Measurements from ENCODE around the gene PCBP4. TPM values are rescaled to one million over a fixed set of nuclear protein-coding genes. Genes with fewer than 3 reads are reported as not detected.

PCBP4 gene
- polyA plus RNA-seq (2013): 5.8 TPM

DNA sequence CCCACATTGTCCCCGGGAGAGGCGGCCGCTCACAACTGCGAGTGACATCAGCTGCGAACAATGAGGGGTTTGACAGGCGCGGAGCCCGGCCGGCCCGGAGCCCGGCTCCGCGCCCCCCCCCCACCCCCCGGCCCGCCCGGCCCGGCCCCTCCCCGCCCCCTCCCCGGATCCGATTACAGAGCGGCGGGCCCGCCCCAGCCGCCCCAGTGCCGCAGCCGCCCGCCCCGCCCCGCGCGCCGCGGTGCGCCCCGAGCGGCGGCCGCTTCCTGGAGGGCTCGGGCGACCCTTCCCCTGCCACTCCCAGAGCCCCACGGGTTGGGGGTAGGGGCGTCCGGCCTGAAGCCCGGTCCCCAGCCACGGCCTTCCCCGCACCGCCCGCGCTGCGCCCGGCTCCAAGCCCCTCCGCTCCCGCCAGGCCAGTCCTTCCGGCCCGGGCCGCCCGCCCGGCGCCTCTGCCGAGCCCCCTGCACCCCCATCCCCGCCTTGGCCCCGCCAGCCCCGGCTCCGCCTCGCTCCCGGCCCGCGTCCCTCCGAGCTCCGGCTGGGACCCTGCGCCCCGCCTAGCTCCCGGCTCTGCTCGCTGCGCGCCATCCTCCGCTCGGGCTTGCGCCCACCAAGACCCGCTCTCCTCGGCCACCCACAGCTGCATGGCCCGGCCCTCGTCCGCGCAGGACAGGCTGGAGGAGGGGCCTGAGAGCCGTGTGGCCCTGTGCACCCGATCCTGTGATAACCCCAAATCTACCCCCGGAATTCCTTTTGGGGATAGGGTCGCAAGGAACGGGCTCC lies at the start of gene PCBP4:
TSS of gene PCBP4 (minus strand) at position 71 of the 786 bp plus-strand sequence. CDS start 6,214 bp downstream, outside the sequence.
- H3K27ac ChIP-seq (ENCODE audit: insufficient read depth in 1 of 2, low read depth in 1 of 2, low read length in 2 of 2, poor library complexity in 1 of 2, severe bottlenecking in 2 of 2): no peak within 1 kb of the TSS
- H3K27me3 ChIP-seq (replicated peaks in 2 of 5; ENCODE audit: control insufficient read depth in 4 of 5, insufficient read depth in 5 of 5, low read length in 4 of 5): peaks cover 0 to 20% (median 0%) of the 10 kb centered on the region in 5 experiments
- peak within 1 kb of the TSS in 6 of 7 experiments; percentile 48 to 78 (median 61) for H3K4me3 ChIP-seq (ENCODE audit: control insufficient read depth in 1 of 7, extremely low read depth in 1 of 7, insufficient read depth in 4 of 7, low read depth in 2 of 7, low read length in 6 of 7)
- no peaks in the 10 kb centered on the region for H3K9me3 ChIP-seq (ENCODE audit: control extremely low read depth in 1 of 5, control insufficient read depth in 4 of 5, insufficient read depth in 2 of 5, low read depth in 1 of 5, low read length in 4 of 5)
- no peaks in the 10 kb centered on the region for H3K36me3 ChIP-seq (ENCODE audit: control insufficient read depth in 4 of 4, insufficient read depth in 4 of 4, low read length in 3 of 4)
- H3K4me1 ChIP-seq (ENCODE audit: control extremely low read depth in 1 of 4, control insufficient read depth in 4 of 4, insufficient read depth in 4 of 4, low read length in 3 of 4): peaks cover 0 to 17% (median 17%) of the 10 kb centered on the region in 4 experiments
- ChIA-PET CTCF (interaction anchor here (1.1 to 9.3 kb wide), 3 partner anchors 8 to 25 kb away, joined by 4 to 76 read pairs (median 17); partner anchors contain the start of genes PARP3 and RRP9), POLR2A (interaction anchor here (0.6 kb wide), 1 partner anchor 16 kb away, joined by 3 read pairs; no protein-coding TSS in a partner anchor)
- WGBS (ENCODE audit: insufficient coverage): under 1% methylated on average over 58 of the region's 90 CpGs
- peak in 1 of 3 donors; percentile 35 for DNase-seq

DNA sequence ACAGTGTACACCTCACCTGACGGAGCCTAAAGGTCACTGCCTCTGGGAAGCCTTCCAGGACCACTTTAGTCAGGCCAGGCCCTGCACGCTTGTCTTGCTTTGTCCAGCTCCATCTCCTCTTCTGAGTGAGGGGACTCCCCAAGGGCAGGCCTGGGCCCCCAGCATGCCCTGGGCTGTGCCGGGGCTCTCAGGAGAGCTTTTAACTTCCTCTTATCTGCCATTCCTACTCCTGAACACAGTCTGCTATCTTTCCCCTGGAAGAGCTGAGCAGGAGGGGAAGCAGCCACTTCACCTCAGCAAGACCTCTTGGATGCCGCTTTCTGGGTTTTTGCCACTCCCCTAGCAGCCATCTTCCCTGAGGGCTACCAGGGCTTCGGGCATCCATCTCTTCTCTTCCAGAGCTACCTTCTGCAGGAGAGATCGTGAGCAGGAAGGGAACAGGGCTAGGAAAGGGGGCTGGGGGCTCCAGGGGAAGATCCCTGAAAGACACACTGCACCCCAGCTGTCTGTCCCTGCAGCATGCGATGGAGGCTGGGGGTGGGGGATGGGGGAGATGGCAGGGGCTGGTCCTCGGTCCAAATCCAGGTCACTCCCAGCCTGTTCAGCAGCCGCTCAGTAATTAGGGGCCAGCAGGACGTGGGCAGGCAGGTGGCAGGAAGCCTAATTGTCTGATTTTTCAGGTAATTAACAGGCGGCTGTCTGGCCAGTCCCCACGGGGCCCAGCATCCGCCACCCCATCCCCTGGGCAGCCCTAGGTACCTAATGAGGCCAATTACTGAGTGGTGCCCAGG lies 48.4 kb upstream of the PCBP4 start:
- 81% methylated on average over 13 of the region's 13 CpGs for WGBS (ENCODE audit: insufficient coverage)
- no peak for DNase-seq
- CTCF ChIA-PET: interaction anchor here (0.7 to 10.9 kb wide), 13 partner anchors 10 to 129 kb away, joined by 3 to 64 read pairs (median 5); no protein-coding TSS in a partner anchor
- Histone ChIP-seq H3K4me3 (ENCODE audit: control insufficient read depth in 1 of 7, extremely low read depth in 1 of 7, insufficient read depth in 4 of 7, low read depth in 2 of 7, low read length in 6 of 7) (no peak overlapping the region), H3K9me3 (ENCODE audit: control extremely low read depth in 1 of 5, control insufficient read depth in 4 of 5, insufficient read depth in 2 of 5, low read depth in 1 of 5, low read length in 4 of 5) (no peaks in the 10 kb centered on the region), H3K4me1 (ENCODE audit: control extremely low read depth in 1 of 4, control insufficient read depth in 4 of 4, insufficient read depth in 4 of 4, low read length in 3 of 4) (peaks cover 0 to 16% (median 6%) of the 10 kb centered on the region in 4 experiments), H3K27ac (ENCODE audit: insufficient read depth in 1 of 2, low read depth in 1 of 2, low read length in 2 of 2, poor library complexity in 1 of 2, severe bottlenecking in 2 of 2) (no peak overlapping the region), H3K27me3 (replicated peaks in 2 of 5; ENCODE audit: control insufficient read depth in 4 of 5, insufficient read depth in 5 of 5, low read length in 4 of 5) (no peaks in the 10 kb centered on the region), H3K36me3 (ENCODE audit: control insufficient read depth in 4 of 4, insufficient read depth in 4 of 4, low read length in 3 of 4) (no peaks in the 10 kb centered on the region)
- POLR2A ChIA-PET: no interaction called here

DNA sequence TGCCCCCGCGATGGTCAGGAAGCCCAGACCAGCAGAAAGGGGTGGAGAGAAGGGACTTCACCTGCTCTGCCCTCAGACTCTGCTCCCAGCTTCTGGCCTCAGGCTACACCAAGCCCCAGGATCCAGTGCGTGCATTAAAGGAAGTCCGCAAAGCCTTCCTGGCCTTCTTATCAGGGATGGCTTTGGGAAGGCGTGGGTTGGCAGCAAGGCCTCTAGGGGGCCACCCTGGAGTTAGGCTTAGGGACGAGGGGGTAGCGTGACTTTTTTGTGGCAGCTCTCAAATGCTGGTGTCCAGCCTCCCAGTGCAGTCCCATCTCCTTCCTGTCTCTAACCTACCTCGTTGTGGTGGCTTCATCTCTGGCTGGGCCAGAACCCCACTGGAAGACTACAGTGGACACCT lies 47.4 kb upstream of the PCBP4 start:
- CTCF ChIA-PET: interaction anchor here (0.7 to 10.9 kb wide), 13 partner anchors 9 to 133 kb away, joined by 3 to 64 read pairs (median 5); no protein-coding TSS in a partner anchor
- H3K9me3 ChIP-seq (ENCODE audit: control extremely low read depth in 1 of 5, control insufficient read depth in 4 of 5, insufficient read depth in 2 of 5, low read depth in 1 of 5, low read length in 4 of 5): no peaks in the 10 kb centered on the region

DNA sequence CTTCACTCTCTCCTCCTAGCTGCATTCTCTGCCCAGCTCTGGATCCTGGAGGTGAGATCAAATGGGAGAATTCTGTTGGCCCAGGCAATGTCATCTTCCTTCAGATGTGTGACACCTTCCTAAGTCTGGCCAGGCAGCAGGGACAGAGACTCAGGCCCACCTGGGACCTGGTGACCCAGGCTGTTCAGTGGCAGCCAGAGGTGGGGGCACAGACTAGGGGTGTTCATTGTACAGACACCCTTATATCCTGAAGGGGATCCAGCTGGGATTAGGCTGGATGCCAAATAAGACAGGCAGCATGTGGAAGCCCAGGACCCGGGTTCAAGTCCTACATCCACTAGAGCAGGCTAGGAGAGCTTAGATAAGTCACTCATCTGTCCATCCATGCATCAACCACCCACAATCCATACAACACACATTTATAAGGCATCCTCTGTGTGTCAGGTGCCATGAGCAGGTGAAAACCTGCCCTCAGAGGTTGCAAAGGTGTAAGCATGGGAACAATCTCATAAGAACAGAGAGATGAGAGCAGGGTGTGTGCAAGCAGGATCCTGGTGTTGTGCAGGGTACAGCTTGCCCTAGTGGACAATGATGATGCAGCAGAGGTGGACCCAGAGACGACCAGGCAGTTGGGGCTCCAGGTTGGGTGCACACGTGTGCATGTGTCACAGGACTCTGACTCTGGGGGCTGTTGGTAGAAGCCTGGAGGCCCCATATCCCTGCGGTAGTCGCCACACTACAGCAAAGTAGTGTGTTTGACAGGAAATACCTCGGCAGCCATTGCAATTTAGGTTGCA lies 46.7 kb upstream of the PCBP4 start:
- ChIA-PET CTCF (interaction anchor here (0.9 to 10.9 kb wide), 13 partner anchors 8 to 134 kb away, joined by 3 to 64 read pairs (median 5); partner anchors contain the start of gene DUSP7), POLR2A (no interaction called here)

More for the DNA sequence above, 47.4 kb upstream of the PCBP4 start:
- Histone ChIP-seq H3K27me3 (replicated peaks in 2 of 5; ENCODE audit: control insufficient read depth in 4 of 5, insufficient read depth in 5 of 5, low read length in 4 of 5) (no peaks in the 10 kb centered on the region), H3K4me1 (ENCODE audit: control extremely low read depth in 1 of 4, control insufficient read depth in 4 of 4, insufficient read depth in 4 of 4, low read length in 3 of 4) (peaks cover 0 to 16% (median 6%) of the 10 kb centered on the region in 4 experiments), H3K4me3 (ENCODE audit: control insufficient read depth in 1 of 7, extremely low read depth in 1 of 7, insufficient read depth in 4 of 7, low read depth in 2 of 7, low read length in 6 of 7) (no peak overlapping the region), H3K36me3 (ENCODE audit: control insufficient read depth in 4 of 4, insufficient read depth in 4 of 4, low read length in 3 of 4) (no peaks in the 10 kb centered on the region), H3K27ac (ENCODE audit: insufficient read depth in 1 of 2, low read depth in 1 of 2, low read length in 2 of 2, poor library complexity in 1 of 2, severe bottlenecking in 2 of 2) (no peak overlapping the region)
- WGBS (ENCODE audit: insufficient coverage): 63% methylated on average over 8 of the region's 8 CpGs
- DNase-seq: peak in 2 of 3 donors; percentile 18 to 33
- POLR2A ChIA-PET: no interaction called here

DNA sequence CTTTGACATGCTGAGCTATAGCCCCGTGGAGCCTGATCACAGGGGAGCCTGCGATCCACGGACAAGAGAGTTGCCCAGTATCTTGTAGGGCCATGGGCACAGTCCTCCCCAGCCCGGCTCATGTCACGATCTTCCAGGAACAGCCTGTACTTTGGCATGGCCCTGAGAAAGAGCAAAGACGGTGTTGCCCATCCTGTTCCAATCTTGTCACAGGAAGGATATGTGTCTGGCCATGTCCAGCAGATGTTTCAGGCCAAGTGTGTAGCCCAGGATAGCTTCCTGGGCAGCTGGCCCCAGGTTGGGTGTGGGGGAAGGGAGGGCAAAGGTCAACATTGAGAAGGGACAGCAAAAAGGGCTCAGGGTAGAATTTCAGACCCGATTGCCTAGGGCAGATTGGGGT lies 45.4 kb upstream of the PCBP4 start:
- H3K4me3 ChIP-seq (ENCODE audit: control insufficient read depth in 1 of 7, extremely low read depth in 1 of 7, insufficient read depth in 4 of 7, low read depth in 2 of 7, low read length in 6 of 7): no peak overlapping the region
- H3K36me3 ChIP-seq (ENCODE audit: control insufficient read depth in 4 of 4, insufficient read depth in 4 of 4, low read length in 3 of 4): no peaks in the 10 kb centered on the region
- no peak for DNase-seq
- POLR2A ChIA-PET: no interaction called here
- no peak overlapping the region for H3K27ac ChIP-seq (ENCODE audit: insufficient read depth in 1 of 2, low read depth in 1 of 2, low read length in 2 of 2, poor library complexity in 1 of 2, severe bottlenecking in 2 of 2)
- CTCF ChIA-PET: interaction anchor here (1.0 to 10.9 kb wide), 10 partner anchors 7 to 130 kb away, joined by 3 to 64 read pairs (median 6); no protein-coding TSS in a partner anchor
- no peaks in the 10 kb centered on the region for H3K27me3 ChIP-seq (replicated peaks in 2 of 5; ENCODE audit: control insufficient read depth in 4 of 5, insufficient read depth in 5 of 5, low read length in 4 of 5)
- no peaks in the 10 kb centered on the region for H3K9me3 ChIP-seq (ENCODE audit: control extremely low read depth in 1 of 5, control insufficient read depth in 4 of 5, insufficient read depth in 2 of 5, low read depth in 1 of 5, low read length in 4 of 5)
- peaks cover 0 to 16% (median 6%) of the 10 kb centered on the region in 4 experiments for H3K4me1 ChIP-seq (ENCODE audit: control extremely low read depth in 1 of 4, control insufficient read depth in 4 of 4, insufficient read depth in 4 of 4, low read length in 3 of 4)
- WGBS (ENCODE audit: insufficient coverage): 85% methylated on average over 7 of the region's 7 CpGs

More for the DNA sequence above, 46.7 kb upstream of the PCBP4 start:
- no peaks in the 10 kb centered on the region for H3K27me3 ChIP-seq (replicated peaks in 2 of 5; ENCODE audit: control insufficient read depth in 4 of 5, insufficient read depth in 5 of 5, low read length in 4 of 5)
- no peak overlapping the region for H3K4me3 ChIP-seq (ENCODE audit: control insufficient read depth in 1 of 7, extremely low read depth in 1 of 7, insufficient read depth in 4 of 7, low read depth in 2 of 7, low read length in 6 of 7)
- H3K4me1 ChIP-seq (ENCODE audit: control extremely low read depth in 1 of 4, control insufficient read depth in 4 of 4, insufficient read depth in 4 of 4, low read length in 3 of 4): peaks cover 0 to 16% (median 6%) of the 10 kb centered on the region in 4 experiments
- no peaks in the 10 kb centered on the region for H3K9me3 ChIP-seq (ENCODE audit: control extremely low read depth in 1 of 5, control insufficient read depth in 4 of 5, insufficient read depth in 2 of 5, low read depth in 1 of 5, low read length in 4 of 5)
- no peak for DNase-seq
- 96% methylated on average over 4 of the region's 6 CpGs for WGBS (ENCODE audit: insufficient coverage)
- H3K36me3 ChIP-seq (ENCODE audit: control insufficient read depth in 4 of 4, insufficient read depth in 4 of 4, low read length in 3 of 4): no peaks in the 10 kb centered on the region
- H3K27ac ChIP-seq (ENCODE audit: insufficient read depth in 1 of 2, low read depth in 1 of 2, low read length in 2 of 2, poor library complexity in 1 of 2, severe bottlenecking in 2 of 2): no peak overlapping the region

DNA sequence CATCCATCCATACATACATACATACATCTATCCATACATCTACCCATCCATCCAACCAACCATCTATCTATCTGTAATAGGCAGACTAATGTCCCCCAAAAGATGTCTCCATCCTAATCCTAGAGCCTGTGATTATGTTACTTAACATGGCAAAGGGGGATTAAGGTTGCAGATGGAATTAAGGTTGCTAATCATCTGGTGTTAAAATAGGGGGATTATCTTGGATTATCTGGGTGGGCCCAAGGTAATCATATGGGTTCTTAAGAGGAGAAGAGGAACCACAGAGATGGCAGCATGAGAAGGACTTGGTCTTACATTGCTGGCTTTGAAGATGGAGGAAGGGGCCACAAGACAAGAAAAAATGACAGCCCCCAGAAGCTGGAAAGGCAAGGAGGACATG lies 43.2 kb upstream of the PCBP4 start:
- CTCF ChIA-PET: interaction anchor here (1.1 to 4.5 kb wide), 2 partner anchors 12 to 112 kb away, joined by 3 to 16 read pairs; no protein-coding TSS in a partner anchor
- no peak for DNase-seq
- Histone ChIP-seq H3K27me3 (replicated peaks in 2 of 5; ENCODE audit: control insufficient read depth in 4 of 5, insufficient read depth in 5 of 5, low read length in 4 of 5) (no peaks in the 10 kb centered on the region), H3K4me1 (ENCODE audit: control extremely low read depth in 1 of 4, control insufficient read depth in 4 of 4, insufficient read depth in 4 of 4, low read length in 3 of 4) (peaks cover 0 to 28% (median 17%) of the 10 kb centered on the region in 4 experiments), H3K4me3 (ENCODE audit: control insufficient read depth in 1 of 7, extremely low read depth in 1 of 7, insufficient read depth in 4 of 7, low read depth in 2 of 7, low read length in 6 of 7) (no peak overlapping the region), H3K9me3 (ENCODE audit: control extremely low read depth in 1 of 5, control insufficient read depth in 4 of 5, insufficient read depth in 2 of 5, low read depth in 1 of 5, low read length in 4 of 5) (no peaks in the 10 kb centered on the region), H3K27ac (ENCODE audit: insufficient read depth in 1 of 2, low read depth in 1 of 2, low read length in 2 of 2, poor library complexity in 1 of 2, severe bottlenecking in 2 of 2) (no peak overlapping the region), H3K36me3 (ENCODE audit: control insufficient read depth in 4 of 4, insufficient read depth in 4 of 4, low read length in 3 of 4) (no peaks in the 10 kb centered on the region)
- POLR2A ChIA-PET: no interaction called here
